GM12873 (cell line): ENCODE measurements around the gene GJD3.

Source experiments
- CTCF ChIP-seq: IDR thresholded peaks from 2 replicates; pipeline ENCODE4 v1.5.1; 2012; ENCODE audit warnings: low read depth, mild to moderate bottlenecking, moderate library complexity, low read length, control low read depth; ENCODE audit not compliant: insufficient read depth; ENCODE audit errors: missing control alignments

Gene GJD3

GRCh38 chr17:40350689-40351358 lies 13.7 kb downstream of the GJD3 start:
- no peak for TF ChIP-seq CTCF

- TF ChIP-seq CTCF = no peak
Measured at GRCh38 chr17:40349895-40350688, 14.4 kb downstream of the GJD3 start.

GRCh38 chr17:40349477-40349894 lies 15.1 kb downstream of the GJD3 start:
- no peak for TF ChIP-seq CTCF

- no peak for TF ChIP-seq CTCF
Measured at GRCh38 chr17:40348562-40349476, 15.7 kb downstream of the GJD3 start.

GRCh38 chr17:40348136-40348504 lies 16.4 kb downstream of the GJD3 start:
- TF ChIP-seq CTCF = no peak

- TF ChIP-seq CTCF = no peak
Measured at GRCh38 chr17:40347319-40348135, 17.0 kb downstream of the GJD3 start.
